ENCODE data around the gene SLC35A3.
A peak's percentile ranks its signal among the peaks of the same experiment; 100 is the strongest.
"Not testable (repeated sequence)": the region's sequence is repeated elsewhere in the genome, so short reads cannot be mapped to it uniquely, and the experiment has no call there.

SLC35A3 gene

DNA sequence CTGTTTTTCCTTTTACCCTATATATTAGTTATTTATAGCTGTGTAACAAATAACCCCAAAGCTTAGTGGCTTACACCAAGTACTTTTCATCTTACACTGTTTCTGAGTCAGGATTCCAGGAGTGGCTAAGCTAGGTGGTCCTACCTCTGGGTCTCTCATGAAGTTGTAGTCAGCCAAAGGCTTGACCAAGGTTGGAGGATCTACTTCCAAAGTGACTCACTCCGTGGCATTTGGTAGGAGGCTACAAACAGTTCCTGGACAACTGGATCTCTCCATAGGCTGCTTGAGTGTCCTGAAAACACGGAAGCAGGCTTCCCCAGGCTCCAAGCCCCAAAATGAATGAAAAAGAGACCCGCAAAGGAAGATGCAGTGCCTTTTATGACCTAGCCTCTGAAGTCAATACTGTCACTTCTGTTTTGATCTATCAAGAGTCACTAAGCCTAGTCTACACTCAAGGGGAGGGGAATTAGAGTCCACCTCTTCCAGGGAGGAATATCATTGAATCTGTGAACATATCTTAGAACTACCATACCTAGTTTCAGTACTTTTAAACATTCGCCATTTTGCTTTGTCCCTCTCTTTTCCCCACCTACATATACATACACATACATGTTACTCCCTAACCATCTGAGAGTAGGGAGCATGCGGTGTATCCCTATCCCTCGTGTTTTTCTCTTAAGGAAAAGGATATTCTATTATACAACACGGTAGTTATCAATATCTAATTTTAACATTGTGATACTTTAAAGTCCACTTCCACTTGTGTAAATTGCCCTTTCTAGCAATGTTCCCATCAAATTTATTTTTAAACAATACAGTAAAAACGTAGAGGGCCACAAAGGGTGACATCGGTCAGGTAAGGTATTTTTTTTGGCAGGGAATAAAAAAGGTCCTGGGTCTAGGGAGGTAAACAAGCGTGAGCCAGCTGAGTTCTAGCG, 67.2 kb downstream of the SLC35A3 start:
- DNase-seq = peak; percentile 15

DNA sequence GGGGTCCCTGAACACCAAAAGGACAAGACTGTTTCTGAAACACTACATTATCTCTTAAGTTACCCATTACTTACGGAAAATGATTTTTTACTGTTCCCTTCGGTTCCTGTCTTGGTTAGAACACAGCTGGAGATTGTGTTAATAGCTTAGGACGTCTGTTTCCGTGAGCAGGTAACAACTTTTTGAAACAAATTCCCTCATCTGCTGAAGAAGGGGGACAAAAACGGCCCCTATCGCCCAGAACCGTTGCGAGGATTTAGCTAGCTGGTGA, 67.8 kb downstream of the SLC35A3 start:
- no peak for DNase-seq

DNA sequence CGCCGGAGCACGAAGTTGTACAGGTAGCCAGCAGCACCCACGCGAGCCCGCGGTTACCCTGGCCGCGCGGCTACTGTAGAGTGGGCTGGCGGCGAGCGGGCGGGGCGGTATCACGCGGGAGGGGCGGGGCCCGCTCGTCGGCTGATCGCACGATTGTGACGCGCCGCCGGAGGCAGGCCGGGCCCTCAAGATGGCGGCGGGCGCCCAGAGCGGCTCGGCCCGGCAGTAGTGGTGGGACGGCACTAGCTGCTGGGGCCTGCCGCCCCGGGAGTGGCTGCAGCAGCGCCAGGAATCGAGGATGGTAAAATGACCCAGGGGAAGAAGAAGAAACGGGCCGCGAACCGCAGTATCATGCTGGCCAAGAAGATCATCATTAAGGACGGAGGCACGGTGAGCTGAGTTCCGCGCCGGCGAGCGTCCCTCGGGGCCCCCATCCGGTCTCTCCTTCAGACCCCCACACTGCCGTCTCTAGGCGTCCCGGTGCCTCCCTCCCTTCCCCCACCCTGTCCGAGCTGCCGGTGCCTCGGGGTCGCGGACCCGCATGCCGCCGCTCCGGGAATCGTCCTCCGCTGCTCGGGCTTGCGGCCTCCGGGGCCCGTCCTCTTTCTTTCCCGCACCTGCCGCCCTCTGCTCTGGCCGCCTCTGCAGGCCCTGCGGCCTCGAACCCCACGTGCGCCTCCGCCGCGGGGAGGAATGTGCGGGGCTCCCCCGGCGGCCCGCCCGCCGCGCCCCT, 68.3 kb downstream of the SLC35A3 start:
- peak; percentile 73 for DNase-seq

DNA sequence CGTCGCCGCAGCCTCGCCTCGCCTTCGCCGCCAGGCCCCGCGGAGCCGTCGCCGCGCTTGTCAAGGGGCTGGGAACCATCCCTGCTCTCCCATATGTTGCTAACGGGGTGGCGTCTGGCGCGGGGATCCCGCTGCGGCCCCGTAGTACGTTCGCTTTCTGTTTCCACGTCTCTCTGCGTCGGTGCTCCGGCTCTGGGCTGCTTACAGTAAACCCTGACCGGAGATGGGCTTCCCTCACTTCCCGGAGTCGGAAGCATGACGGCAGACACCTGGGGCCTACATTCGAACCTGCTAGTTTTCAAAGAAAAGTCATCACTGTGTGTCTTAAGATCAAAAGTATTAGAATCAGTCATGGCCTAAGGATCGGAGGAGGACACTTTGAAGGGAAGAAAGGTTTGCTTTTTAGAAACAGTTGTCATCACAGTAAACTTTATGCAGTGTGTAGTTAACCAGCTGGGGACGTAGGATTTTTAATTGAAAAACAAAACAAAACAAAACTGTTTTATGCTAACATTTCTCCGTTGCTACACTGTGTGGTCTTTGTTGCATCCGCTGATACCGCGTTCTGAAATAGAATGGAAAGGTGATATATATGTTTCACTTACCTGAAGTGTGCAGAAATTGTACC, 69.0 kb downstream of the SLC35A3 start:
- peak; percentile 61 for DNase-seq

DNA sequence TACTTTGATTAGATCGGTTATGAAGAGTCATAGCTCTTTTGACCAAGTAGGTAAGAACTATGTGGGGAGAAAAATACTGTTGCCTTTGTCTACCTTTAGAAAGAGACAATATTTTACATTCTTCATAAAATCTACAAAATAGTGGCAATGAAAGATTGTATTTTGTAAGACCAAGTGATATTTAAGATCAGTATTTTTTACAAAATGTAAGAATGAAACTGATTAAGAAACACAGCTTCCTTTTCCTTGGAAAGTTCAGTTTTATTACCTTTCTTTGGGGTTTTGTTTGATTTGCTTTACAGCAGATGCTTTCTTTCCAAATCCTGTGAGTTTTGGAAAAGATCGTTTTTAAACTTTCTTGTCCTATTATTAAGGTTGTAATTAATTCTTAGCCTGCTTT, 69.8 kb downstream of the SLC35A3 start:
- no peak for DNase-seq

DNA sequence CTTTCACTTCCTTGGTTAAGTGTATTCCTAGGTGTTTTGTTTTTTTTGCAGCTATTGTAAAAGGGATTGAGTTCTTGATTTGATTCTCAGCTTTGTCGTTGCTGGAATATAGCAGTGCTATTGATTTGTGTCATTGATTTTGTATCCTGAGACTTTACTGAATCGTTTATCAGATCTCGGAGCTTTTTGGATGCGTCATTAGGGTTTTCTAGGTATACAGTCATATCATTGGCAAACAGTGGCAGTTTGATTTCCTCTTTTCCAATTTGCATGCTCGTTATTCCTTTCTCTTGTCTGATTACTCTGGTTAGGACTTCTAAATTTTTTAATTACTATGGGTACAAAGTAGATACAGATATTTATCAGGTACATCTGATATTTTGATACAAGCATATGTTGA, 75.4 kb downstream of the SLC35A3 start:
- no peak for DNase-seq

DNA sequence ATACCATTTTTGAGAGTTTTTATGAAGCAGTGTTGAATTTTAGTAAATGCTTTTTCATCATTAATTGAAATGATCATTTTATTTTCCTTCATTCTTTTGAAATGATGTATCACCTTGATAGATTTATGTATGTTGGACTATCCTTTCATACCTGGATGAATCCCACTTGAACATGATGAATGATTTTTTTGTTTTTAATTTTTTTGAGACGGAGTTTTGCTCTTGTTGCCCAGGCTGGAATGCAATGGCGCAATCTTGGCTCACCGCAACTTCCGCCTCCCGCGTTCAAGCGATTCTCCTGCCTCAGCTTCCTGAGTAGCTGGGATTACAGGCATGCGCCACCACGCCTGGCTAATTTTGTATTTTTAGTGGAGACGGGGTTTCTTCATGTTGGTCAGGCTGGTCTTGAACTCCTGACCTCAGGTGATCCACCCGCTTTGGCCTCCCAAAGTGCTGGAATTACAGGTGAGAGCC, 77.5 kb downstream of the SLC35A3 start:
- DNase-seq = not testable (repeated sequence)

DNA sequence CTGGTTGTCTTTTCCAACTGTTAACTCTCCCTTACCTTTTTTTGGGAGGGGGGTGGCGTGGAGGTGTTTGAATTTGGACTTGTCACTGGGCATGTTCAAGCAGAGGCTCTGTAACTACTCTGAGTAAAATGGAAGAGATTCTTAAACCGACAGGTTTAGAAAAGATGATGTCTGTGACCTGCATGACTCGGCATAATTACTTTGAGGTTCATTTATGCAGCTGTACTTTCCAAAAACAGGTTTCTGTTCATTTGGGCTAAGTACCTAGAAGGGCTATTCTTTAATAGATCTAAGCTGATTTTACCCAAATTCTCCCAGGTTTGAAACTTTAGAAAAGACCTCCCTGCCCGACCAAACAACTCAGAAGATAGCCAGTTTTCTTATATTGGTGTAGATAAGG, 80.3 kb downstream of the SLC35A3 start:
- no peak for DNase-seq

DNA sequence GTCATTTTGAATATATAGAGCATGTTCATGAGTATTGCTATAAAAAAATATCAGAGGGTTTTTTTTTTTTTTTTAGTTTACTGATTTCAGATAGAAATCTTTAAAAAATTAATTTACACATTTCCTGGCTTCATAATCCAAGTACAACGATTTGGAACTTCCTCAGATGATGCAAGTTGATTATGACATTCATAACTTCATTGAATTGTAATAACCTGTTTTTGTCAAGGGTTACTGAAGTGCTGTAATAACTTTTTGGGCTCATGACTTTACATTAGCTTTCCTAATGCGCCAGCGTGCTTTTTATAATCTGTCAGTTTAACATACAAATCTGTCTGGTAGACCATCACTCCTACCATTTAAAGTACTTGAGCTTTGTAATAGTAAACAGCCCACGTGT, 81.6 kb downstream of the SLC35A3 start:
- no peak for DNase-seq

DNA sequence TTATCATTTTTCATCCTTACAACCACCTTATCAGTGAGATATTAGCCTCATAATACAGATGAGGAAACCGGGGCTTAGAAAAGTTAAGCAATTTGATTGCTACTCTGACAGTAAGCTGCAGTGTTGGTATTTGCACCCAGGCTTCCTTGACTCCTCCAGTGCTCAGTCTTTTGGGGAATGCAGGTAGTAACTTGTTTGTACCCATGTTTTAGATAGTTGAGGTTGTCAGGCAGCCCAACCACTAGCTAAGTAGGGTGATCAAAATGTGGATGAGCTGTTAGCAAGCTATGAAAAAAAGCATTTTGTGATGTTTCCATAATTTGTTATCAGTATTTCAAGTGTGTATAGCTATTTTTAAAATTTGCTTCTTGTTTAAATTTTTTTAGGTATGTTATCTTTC, 82.1 kb downstream of the SLC35A3 start:
- DNase-seq = no peak

DNA sequence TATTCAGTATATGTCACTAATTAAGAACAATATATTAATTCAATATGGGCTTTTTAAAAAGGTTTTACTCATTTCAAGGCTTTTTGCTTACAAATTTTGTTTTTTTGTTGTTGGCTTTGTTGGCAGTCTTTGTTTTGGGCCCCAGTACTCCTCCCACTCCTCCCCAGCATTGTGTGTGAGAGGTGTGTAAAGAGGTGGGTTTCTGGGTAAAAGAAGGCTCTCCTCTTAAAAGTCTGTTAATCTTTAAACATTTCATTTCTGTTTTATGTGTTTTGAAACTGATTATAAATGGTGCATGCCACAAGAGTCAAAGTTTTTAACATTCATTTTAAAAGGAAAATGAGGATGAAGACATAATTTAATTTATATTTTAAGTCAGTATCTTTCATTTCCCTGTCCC, 83.3 kb downstream of the SLC35A3 start:
- DNase-seq = no peak

DNA sequence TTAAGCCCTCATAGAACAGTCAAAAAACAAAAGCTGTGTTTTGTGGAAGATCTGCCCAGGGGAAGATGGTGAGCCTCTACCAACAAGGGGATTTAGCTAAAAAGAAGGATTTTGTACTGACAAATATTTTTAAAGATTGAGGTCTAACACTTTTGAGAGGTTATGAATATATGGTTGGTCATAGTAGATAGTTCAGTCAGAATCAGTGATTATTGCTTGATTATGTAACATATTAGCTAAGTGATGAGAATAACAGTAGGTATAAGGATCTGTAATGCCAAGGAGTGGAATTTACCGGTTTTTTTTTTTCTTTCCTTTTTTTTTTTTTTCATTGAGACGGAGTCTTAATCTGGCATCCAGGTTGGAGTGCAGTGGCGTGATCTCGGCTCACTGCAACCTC, 83.9 kb downstream of the SLC35A3 start:
- DNase-seq = no peak

DNA sequence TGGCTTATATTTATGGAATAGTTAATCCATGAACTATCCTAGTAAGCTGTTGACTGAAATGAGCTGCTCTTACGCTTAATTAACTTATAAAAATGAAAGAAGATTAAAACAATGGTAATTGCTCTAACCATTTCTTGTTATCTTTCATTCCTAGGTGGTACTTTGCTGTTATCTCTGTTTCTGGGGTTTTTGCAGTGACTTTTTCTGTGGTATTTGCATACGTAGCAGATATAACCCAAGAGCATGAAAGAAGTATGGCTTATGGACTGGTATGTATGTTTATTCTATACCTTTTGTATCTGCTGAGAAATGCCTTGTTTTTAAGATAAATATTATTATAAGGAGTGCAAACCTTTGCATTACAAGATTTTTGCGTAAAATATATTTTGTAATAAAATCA, 91.9 kb downstream of the SLC35A3 start:
- no peak for DNase-seq

DNA sequence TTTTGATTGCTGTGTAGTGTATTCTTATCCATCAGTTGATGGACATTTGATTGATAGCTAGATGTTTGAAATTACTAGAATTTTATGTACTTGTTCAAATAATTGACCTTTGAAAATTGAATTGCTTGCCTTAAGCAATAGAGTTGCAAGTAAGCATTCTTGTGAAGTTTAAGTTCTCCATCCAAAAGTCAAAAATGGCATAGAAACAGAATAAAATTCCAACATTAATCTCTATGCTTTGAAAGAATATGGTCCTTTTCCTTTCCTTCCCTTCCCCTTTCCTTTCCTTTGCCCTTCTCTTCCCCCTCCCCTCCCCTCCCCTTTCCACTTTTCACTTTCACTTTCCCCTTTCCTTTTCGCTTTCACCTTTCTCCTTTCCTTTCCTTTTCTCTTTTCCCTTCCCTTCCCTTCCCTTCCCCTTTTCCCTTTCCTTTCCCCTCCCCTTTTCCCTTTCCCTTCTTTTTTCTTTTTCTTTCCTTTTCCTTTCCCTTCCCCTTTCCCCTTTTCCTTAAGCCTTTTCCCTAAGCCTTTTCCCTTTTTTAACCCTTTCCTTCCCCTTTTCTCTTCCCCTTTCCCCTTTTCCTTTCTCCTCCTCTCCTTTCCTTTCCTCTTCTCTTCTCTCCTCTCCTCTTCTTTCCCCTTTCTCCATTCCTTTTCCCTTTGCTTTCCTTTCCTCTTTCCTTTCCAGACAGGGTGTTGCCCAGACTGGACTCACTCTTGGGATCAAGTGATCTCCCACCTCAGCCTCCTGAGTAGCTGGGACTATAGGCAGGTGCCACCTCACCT, 95.6 kb downstream of the SLC35A3 start:
- DNase-seq = no peak

DNA sequence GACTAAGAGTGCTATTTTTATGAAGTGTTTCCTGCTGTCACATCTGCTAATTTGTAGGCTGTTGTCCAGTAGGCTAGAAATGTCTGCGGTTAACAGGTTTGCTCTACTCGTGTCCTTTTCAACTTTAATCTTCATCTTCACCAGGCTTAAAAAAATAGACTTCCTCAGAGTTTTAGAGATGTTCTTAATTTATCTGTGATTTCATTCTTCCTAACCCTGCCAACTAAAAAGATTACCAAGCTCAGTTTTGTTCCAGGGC, 96.1 kb downstream of the SLC35A3 start:
- DNase-seq = no peak

DNA sequence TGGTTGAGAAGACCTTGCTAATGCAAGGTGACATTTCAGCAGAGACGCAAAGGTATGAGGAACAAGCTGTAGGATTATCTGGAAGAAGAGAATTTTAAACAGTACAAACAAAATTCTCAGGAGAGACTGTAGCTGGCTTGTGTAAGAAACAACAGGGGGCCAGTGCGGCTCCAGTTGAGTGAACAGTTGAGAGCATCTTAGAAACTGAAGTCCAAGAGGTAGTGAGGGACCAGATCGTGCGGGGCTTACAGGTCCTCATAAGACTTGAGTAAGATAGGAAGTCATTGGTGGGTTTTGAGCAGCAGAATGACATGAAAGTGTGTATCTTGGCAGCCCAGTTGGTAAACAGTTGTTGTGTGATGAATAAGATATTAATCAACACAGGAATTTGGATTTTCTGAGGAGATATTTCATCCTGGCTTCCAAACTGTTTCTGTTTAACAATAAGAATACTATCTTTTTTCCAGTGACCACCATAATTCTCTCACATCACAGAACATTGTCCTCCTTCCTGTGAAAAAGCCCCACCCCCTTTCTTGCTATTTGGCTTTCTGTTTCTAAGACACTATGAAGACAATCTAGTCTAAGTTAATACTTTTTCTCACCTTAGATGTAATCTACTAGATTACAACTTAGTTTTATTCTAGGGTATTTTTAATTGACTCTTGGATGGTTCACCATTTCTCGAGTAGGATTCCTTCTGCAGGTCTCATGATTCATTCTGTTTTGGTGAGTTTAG, 100.6 kb downstream of the SLC35A3 start:
- DNase-seq = peak; percentile 27

DNA sequence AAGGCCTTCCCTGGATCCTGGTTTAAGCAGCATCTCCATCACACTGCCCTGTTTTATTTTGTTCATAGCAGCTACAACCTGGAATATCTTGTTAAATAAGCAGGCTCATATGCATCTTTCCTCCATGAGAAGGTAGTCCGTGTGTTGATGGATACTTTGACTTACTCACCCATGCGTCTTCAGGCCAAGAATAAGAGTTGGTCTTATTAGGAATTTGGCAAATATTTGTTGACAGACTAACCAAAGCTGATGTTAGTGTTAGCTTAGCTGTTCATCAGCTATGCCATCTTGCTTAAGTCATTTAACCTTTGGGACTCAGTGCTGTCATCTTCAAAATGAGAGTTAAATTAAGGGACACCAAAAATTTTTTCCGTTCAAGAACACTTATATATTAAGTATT, 103.7 kb downstream of the SLC35A3 start:
- no peak for DNase-seq

DNA sequence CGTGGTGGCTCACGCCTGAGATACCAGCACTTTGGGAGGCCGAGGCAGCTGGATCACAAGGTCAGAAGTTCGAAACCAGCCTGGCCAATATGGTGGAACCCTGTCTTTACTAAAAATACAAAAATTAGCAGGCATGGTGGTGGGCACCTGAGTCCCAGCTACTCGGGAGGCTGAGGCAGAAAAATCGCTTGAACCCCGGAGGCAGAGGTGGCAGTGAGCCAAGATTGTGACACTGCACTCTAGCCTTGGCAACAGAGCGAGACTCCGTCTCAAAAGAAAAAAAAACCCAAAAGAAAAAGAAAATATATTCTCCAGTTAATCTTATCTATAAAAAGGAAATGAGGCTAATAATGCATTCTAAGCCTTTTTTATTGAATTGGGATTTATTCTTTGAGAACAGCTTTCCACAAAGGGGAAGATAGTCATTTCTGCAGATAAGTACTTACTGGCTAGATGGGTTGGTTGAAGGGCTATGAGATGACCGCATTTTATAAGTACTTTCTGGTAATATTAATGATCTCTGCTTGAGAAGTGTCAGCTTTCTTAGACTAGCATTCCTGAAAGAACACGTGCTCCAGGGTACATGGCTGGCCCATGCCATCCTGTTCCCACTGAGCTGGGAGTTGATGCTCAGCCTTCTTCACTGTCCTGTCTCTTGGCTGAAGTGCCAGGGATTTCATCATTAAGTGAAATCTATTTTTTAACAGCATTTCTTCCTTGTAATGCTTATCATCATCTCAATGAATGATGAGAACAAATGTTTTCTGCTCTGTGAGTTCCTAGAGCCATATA, 105.0 kb downstream of the SLC35A3 start:
- DNase-seq = no peak

DNA sequence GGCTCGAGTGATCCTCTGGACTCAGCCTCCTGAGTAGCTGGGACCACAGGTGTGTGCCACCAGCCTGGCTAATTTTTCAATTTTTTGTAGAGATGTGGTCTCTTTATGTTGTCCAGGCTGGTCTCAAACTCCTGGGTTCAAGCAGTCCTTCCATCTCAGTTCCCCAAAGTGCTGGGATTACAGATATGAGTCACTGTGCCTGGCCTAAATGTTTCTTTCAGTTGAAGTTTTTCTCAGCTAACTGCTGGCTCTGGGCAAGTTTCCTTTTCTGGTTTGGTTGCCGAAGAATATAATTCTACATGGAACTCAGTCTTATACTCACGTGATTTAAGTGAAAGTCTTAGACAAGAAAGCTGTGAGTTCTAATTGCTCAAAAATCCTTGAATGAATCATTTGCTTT, 106.0 kb downstream of the SLC35A3 start:
- DNase-seq = no peak

DNA sequence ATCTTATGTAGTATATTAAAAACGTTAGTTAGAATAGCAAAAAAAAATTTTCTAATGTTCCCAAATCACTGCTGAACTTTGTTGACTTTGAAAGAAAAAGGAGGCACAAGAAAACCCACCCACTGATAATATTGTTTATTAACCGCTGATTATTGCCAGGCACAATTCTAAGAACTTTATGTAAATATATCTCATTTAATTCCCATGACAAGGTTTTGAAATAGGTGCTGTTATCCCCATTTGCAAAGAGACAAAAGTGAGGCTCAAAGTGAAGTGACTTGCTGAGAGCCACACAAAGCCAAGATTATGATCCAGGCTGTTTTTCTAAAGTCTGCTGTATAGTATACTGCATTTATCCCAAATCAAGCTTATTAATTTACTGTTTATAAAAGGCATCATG, 106.5 kb downstream of the SLC35A3 start:
- DNase-seq = no peak

DNA sequence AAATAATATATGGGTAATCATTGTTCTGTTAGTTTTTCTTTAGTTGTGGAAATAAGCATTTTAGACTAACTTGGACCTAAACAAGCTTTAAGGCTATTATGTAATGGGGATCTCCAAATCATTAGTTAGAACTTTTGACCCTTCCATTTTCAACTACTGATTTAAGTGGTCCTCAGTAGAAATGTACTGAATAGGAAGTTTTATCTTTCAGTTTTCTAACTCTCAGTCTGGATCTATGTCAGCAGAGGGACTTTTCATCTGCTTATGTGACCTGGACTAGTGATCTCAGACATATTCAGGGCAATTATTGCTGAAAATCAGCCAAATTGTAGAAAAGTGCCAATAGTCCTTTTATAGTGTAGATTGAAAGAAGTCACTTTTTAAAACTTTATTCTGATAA, 106.9 kb downstream of the SLC35A3 start:
- DNase-seq = no peak

DNA sequence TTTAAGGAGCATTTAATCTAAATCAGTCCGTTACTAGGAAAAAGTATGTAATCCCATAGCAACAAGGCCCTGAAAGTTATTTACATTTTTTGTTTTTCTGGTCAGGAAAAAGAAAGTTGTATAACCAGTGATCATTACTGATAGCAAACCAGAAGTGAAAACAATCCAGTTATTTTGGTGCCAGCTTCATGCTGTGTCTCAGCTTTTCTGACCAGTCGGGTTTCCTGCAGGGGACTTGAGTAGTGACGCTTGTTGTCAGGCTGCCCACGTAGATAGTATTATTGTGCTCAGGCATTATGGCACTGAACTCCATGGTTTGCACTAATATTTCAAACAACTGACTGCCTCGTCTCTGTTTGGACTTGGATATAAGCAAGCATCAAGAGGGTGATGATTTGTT, 107.7 kb downstream of the SLC35A3 start:
- no peak for DNase-seq

All from DMS79 treated with DMSO at 0.1 percent for 48 hours (cell line).